Tibial nerve (tissue), 4 donors: Measurements from ENCODE around the gene CFAP20DC.

ENCODE experiments used
- CTCF ChIP-seq, 5 experiments: fragments of 200-600 bp in 3 of 5; fragments of 450-650 bp in 2 of 5; sonication (generic) in 3 of 5; IDR thresholded peaks; one replicate each; pipeline ENCODE4 v1.5.1; 2016 to 2019; ENCODE audit warnings: antibody characterized with exemption in 5 of 5, mild to moderate bottlenecking in 3 of 5, moderate library complexity in 2 of 5
- EP300 ChIP-seq, 2 donors: sonication (generic); formaldehyde crosslinking; IDR thresholded peaks; one replicate each; pipeline ENCODE4 v1.6.1; 2017; ENCODE audit warnings: antibody characterized with exemption in 2 of 2, mild to moderate bottlenecking in 1 of 2
- POLR2A ChIP-seq, 2 donors: fragments of 450-650 bp; IDR thresholded peaks; one replicate each; pipeline ENCODE4 v1.6.1; 2017; ENCODE audit warnings: antibody characterized with exemption in 2 of 2, mild to moderate bottlenecking in 2 of 2, moderate library complexity in 2 of 2

DNA sequence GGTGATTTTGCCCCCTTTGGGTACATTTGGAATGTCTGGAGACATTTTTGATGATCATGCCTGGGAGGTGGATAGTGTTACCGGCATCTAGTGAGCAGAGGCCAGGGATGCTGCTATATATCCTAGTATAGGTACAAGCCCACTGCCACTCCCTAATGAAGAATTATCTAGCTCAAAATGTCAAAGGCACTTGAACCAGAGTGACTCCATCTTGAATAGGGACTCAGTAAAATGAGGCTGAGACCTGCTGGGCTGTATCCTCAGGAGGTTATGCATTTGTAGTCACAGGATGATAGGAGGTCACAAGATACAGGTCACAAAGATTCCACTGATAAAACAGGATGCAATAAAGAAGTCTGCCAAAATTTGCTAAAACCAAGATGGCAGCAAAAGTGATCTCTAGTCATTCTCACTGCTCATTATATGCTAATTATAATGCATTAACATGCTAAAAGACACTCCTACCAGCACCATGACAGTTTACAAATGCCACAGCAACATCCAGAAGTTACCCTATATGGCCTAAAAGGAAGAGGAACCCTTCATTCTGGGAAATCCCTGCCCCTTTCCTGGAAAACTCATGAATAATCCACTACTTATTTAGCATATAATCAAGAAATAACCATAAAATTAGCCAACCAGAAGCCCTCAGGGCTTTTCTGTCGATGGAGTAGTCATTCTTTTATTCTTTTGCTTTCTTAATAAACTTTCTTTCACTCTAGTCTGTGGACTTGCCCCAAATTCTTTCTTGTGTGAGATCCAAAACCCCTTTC lies 343.2 kb downstream of the CFAP20DC start:
- TF ChIP-seq POLR2A (IDR thresholded peaks at IDR 0.05) (no peak), CTCF (IDR thresholded peaks at IDR 0.05) (no peak), EP300 (IDR thresholded peaks at IDR 0.05) (no peak)
